Occipital lobe (tissue), 2 donors: ENCODE results near the gene SHC4. TPM values are rescaled to one million over a fixed set of nuclear protein-coding genes. Genes with fewer than 3 reads are reported as not detected.

Experiments
- DNase-seq: peaks from one replicate; lab custom pipeline; 2025; lab: John Stamatoyannopoulos, UW
- total RNA-seq: library from RNA; depleted of rRNA; stranded (reverse); fragments of >200 nt; gene quantifications from one replicate; pipeline ENCODE4 v1.2.3, GENCODE V29; 2014

The SHC4 gene, protein sequence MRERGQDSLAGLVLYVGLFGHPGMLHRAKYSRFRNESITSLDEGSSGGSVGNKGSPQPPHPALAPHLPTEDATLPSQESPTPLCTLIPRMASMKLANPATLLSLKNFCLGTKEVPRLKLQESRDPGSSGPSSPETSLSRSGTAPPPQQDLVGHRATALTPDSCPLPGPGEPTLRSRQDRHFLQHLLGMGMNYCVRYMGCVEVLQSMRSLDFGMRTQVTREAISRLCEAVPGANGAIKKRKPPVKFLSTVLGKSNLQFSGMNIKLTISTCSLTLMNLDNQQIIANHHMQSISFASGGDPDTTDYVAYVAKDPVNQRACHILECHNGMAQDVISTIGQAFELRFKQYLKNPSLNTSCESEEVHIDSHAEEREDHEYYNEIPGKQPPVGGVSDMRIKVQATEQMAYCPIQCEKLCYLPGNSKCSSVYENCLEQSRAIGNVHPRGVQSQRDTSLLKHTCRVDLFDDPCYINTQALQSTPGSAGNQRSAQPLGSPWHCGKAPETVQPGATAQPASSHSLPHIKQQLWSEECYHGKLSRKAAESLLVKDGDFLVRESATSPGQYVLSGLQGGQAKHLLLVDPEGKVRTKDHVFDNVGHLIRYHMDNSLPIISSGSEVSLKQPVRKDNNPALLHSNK
- total RNA-seq = 5.5 TPM

- DNase-seq = peak; percentile 67
Observed at GRCh38 chr15:48963524-48964113, at the start of gene SHC4. Gene SHC4, minus strand, starts transcription at chr15:48963919. Its CDS starts 904 bp downstream, at chr15:48963015.

- DNase-seq = no peak
Observed at GRCh38 chr15:48999314-48999713, 35.6 kb upstream of the SHC4 start.

DNA sequence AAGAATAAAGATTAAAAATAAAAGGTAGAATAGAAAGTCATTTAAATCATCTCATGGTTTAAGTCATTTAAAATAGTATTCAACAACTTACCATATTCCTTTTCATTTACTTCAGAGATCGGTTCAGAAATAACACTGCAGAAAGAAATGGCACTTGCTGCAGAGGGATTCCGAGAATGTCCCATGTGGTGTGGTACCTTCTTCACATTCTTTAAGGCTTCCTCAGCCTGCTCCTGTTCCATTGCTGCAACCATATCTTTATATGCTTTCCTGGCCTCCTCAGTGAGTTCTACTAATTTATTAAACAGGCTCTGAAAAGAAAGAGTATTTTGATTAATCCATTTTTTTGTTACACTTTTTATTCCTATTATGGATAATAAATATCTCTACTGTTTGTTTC, 32.6 kb upstream of the SHC4 start:
- no peak for DNase-seq

GRCh38 chr15:48993380-48993779, 29.7 kb upstream of the SHC4 start:
- no peak for DNase-seq

- no peak for DNase-seq
Observed at GRCh38 chr15:48992545-48992944, 28.8 kb upstream of the SHC4 start.

DNA sequence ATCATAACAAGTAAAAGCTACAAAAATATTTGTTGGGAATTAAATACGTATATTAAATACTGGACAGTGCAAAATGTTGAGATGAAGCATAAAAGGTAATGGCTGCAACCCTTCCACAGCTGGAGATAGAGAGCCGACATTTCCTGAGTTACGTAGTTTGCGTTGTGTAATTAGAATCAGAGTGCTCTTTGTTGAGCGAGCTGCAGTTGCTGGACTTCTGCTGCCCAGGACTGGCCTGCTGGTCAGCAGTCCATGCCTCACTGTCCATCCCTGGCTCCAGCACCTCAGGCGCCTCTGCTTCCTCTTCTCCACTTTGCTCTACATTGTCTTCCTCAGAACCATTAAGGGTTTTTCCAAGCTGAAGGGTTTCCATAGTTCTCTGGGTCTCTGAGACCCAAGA, 28.4 kb upstream of the SHC4 start:
- no peak for DNase-seq

GRCh38 chr15:48989170-48989569, 25.5 kb upstream of the SHC4 start:
- DNase-seq = no peak

DNA sequence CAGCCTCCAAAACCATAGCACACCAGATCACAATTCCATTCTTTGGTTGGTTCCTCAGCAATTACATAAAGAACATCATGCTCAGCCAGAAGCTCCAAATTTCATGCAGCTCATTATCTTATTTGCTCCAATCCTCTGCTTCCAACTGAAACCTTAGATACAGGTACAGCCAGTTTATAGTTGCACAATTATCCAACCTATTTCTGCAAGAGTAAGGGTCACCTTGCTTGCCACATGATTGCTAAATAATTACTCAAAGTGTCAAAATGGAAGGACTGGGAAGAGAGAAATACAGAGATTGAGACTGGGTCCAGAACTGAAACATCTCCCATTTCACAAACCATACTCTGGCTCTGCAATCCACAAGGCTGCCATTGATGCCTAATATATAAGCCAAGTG, 23.4 kb upstream of the SHC4 start:
- DNase-seq = no peak

DNA sequence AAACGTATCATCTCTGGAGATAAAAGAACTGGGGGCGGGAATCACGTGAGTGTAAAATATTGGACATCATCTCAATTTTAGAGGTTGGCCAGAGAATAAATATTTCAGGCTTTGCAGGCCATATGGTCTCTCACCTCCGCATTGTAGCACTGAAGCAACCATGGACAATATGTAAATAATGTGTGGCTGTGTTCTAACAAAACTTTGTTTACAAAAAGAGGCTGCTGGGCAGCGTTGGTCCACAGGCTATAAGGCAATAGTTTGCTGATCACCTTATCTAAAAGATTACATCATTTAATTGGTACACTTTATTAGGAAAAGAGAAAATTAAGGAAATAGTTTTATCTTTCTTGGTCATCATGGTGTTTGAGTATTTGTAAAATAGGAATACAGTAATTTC, 22.5 kb upstream of the SHC4 start:
- no peak for DNase-seq

GRCh38 chr15:48985516-48985915, 21.8 kb upstream of the SHC4 start:
- no peak for DNase-seq

DNA sequence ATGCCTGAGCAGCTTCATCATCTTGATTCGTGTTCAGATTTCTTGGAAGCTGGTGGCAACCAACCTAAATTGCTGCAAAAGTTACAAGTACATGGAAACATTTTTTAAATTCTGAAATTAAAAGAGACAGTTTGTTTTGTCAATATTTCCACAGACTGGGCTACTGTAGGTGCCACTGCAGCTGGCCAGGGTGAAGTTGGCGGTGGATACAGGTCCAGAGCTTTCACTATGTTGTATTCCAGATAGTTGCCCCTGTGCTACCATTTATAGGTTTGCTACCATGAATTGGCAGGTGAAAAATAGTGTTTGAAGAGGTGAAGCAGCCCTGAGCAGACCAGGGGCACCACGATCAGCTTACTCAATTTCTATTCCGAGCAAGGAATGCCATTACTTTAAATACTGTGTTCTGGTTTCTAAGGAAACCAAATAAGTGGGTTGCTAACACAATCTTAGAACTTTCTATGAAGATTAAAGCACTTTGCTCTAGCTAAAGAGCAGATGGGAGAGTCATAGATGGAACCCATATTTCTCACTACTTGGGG, 21.2 kb upstream of the SHC4 start:
- no peak for DNase-seq

GRCh38 chr15:48984021-48984710, 20.4 kb upstream of the SHC4 start:
- no peak for DNase-seq

- DNase-seq = no peak
Observed at GRCh38 chr15:48983300-48983699, 19.6 kb upstream of the SHC4 start.

DNA sequence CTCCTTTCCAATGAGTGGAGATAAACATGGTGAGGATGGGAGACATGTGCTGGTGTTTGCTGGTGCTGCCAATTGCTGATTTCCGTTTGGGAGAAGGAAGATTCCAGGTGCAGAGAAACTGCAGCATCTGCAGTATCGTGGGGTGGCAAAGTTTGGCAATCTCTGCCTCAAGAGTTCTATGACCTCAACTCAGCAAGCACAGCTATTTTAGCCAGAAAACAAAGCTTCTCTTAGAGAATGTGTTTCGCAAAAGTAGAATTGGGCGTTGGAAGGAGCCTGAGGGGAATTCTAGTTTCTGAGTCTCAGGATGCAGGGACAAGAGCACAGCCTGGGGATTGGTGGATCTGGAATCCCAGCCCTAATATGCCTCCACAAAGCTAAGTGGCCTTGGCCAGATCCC, 18.2 kb upstream of the SHC4 start:
- DNase-seq = no peak

GRCh38 chr15:48978638-48979037, 14.9 kb upstream of the SHC4 start:
- DNase-seq = no peak

DNA sequence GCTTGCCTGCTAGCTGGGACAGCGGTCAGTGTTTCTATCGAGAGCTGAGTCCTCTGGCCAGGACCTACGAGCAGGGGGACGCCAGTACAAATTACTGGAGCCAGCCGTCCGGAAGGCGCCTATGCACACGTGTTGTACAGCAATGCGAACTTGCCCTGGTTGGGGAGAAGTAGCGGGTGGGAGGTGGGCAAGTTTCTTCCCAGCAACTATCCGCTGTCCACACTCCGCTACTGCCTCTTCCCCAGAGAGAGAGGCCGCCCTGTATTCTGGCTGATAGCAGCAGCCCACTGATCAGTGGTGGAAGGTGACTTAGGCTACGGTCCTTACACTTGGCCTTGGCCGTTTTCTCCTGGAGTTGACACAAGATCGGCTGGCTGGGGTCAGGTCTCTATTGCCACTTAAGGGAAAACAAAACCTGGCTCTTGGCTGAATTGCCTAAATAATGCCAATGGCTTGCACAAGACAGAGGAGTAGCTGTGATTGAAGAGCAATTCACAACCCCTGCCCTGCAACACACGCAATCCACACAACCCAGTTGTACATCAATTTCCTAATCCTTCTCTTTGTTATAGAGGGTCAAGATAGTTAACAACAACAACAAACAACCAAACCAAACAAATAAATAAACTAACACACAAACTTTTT, 12.8 kb upstream of the SHC4 start:
- DNase-seq = no peak

GRCh38 chr15:48975472-48976419, 12.0 kb upstream of the SHC4 start:
- peak; percentile 84 for DNase-seq

- DNase-seq = peak; percentile 4
Observed at GRCh38 chr15:48974882-48975281, 11.2 kb upstream of the SHC4 start.

- DNase-seq = no peak
Observed at GRCh38 chr15:48972750-48973503, 9.2 kb upstream of the SHC4 start.
